ENCODE results near the gene MKRN2OS.

Gene MKRN2OS

GRCh38 chr3:12512534-12513118, 32.7 kb downstream of the MKRN2OS start:
- no peak for DNase-seq

- DNase-seq, result no peak
Observed at GRCh38 chr3:12509466-12509865, 35.8 kb downstream of the MKRN2OS start.

GRCh38 chr3:12508291-12508700, 37.0 kb downstream of the MKRN2OS start:
- DNase-seq, result no peak

- DNase-seq, result no peak
Observed at GRCh38 chr3:12507591-12508281, 37.6 kb downstream of the MKRN2OS start.

- no peak for DNase-seq
Observed at GRCh38 chr3:12506201-12506709, 39.0 kb downstream of the MKRN2OS start.

GRCh38 chr3:12503126-12503957, 42.0 kb downstream of the MKRN2OS start:
- DNase-seq, result no peak

- no peak for DNase-seq
Observed at GRCh38 chr3:12501360-12502020, 43.8 kb downstream of the MKRN2OS start.

GRCh38 chr3:12499474-12499873, 45.8 kb downstream of the MKRN2OS start:
- no peak for DNase-seq

GRCh38 chr3:12496453-12496761, 48.9 kb downstream of the MKRN2OS start:
- no peak for DNase-seq

GRCh38 chr3:12495749-12496452, 49.4 kb downstream of the MKRN2OS start:
- no peak for DNase-seq

- no peak for DNase-seq
Observed at GRCh38 chr3:12490547-12490946, 54.8 kb downstream of the MKRN2OS start.

GRCh38 chr3:12489832-12490231, 55.5 kb downstream of the MKRN2OS start:
- DNase-seq, result no peak

Data from NCI-H1092 (cell line).